Measurements from ENCODE around the gene OAS2. TPM values are rescaled to one million over a fixed set of nuclear protein-coding genes. Genes with fewer than 3 reads are reported as not detected.
A peak's percentile ranks its signal among the peaks of the same experiment; 100 is the strongest.

OAS2 gene
- total and polyA plus RNA-seq, 10 of the 15 experiments (the other 5 are each of a cell fraction or from before 2014, with no cell fraction given) = 32.4 to 290 (median 90.2) TPM

GRCh38 chr12:113058553-113058952 is 80.2 kb downstream of the OAS2 start:
- Histone ChIP-seq H3K9ac (ENCODE audit: control insufficient read depth, insufficient read depth, low read length) (no peak overlapping the region), H3K4me3 (peak overlapping the region; percentile 23; the same call in 1 of the 2 replicates), H3K4me2 (ENCODE audit: control insufficient read depth, insufficient read depth) (no peak overlapping the region), H3K27me3 (replicated peaks in 1 of 2; ENCODE audit: control insufficient read depth in 2 of 2, insufficient read depth in 2 of 2, low read length in 1 of 2) (peaks cover 1 to 9% of the 10 kb centered on the region in 2 experiments; a peak in 3 of 4 replicates), H3K9me3 (replicated peaks; ENCODE audit: control insufficient read depth, insufficient read depth, low read length) (no peaks in the 10 kb centered on the region), H3K27ac (ENCODE audit: control insufficient read depth, insufficient read depth) (no peak overlapping the region), H4K20me1 (ENCODE audit: control insufficient read depth, insufficient read depth) (peaks cover 3% of the 10 kb centered on the region; the same call in 1 of the 2 replicates), H3K4me1 (ENCODE audit: control insufficient read depth, insufficient read depth, low read length) (peaks cover 15% of the 10 kb centered on the region), H3K79me2 (ENCODE audit: control insufficient read depth, insufficient read depth, low read length) (peaks cover 11% of the 10 kb centered on the region), H2AFZ (ENCODE audit: control insufficient read depth, low read depth, low read length) (no peak overlapping the region), H3K36me3 (ENCODE audit: control insufficient read depth in 2 of 2, insufficient read depth in 2 of 2, low read length in 1 of 2) (no peaks in the 10 kb centered on the region)
- ATAC-seq (no peak), DNase-seq (ENCODE audit: low read depth, low spot score) (no peak), FAIRE-seq (no peak)
- ChIA-PET SMC1A (ENCODE audit: uncharacterized antibody, unreplicated experiment) (interaction anchor here (1.0 to 17.0 kb wide), 7 partner anchors 10 to 115 kb away, joined by 3 to 416 read pairs (median 4); partner anchors contain the start of gene CFAP73), POLR2A (interaction anchor here (0.6 to 2.7 kb wide), 2 partner anchors 11 to 27 kb away, joined by 3 to 16 read pairs; no protein-coding TSS in a partner anchor), RAD21 (ENCODE audit: unreplicated experiment) (interaction anchor here (0.6 to 9.1 kb wide), 7 partner anchors 9 to 115 kb away, joined by 3 to 84 read pairs (median 5); no protein-coding TSS in a partner anchor), CTCF (interaction anchor here (0.9 to 8.8 kb wide), 8 partner anchors 8 to 115 kb away, joined by 3 to 78 read pairs (median 5); partner anchors contain the start of gene OAS2)
- no TSS peak for BruUV-seq (replicated peaks)
- intact Hi-C loops (cut with micrococcal nuclease; ENCODE audit: unreplicated experiment) = no loop called here
- TF ChIP-seq ZNF217 (IDR thresholded peaks at IDR 0.05) (0 out of 2 replicates have a peak, but pooled peaks have one; percentile 62), SPI1 (IDR thresholded peaks at IDR 0.05; ENCODE audit: borderline replicate concordance, insufficient read depth, low read depth, low read length) (peak; percentile 74), SIX5 (IDR thresholded peaks at IDR 0.05; ENCODE audit: low read depth, low read length, severe bottlenecking) (no peak)
- 57% methylated on average over 1 of the region's 1 CpG for WGBS (ENCODE audit: insufficient coverage, insufficient replicate concordance, low lambda C conversion rate, missing lambda C conversion rate)
- in situ Hi-C loops (cut with MboI) = no loop called here

- TSS peak; percentile 67 for BruUV-seq (replicated peaks)
- ChIA-PET SMC1A (ENCODE audit: uncharacterized antibody, unreplicated experiment) (interaction anchor here (1.0 to 17.0 kb wide), 9 partner anchors 8 to 114 kb away, joined by 3 to 416 read pairs (median 4); partner anchors contain the start of gene CFAP73), POLR2A (interaction anchor here (2.7 to 3.3 kb wide), 2 partner anchors 10 to 30 kb away, joined by 16 to 18 read pairs; no protein-coding TSS in a partner anchor), CTCF (interaction anchor here (0.6 to 8.8 kb wide), 7 partner anchors 9 to 114 kb away, joined by 3 to 78 read pairs (median 5); partner anchors contain the start of gene OAS2), RAD21 (ENCODE audit: unreplicated experiment) (interaction anchor here (1.0 to 9.1 kb wide), 7 partner anchors 9 to 114 kb away, joined by 3 to 84 read pairs (median 4); no protein-coding TSS in a partner anchor)
- 49% methylated on average over 8 of the region's 8 CpGs for WGBS (ENCODE audit: insufficient coverage, insufficient replicate concordance, low lambda C conversion rate, missing lambda C conversion rate)
- Histone ChIP-seq H3K27ac (ENCODE audit: control insufficient read depth, insufficient read depth) (no peak overlapping the region), H3K36me3 (ENCODE audit: control insufficient read depth in 2 of 2, insufficient read depth in 2 of 2, low read length in 1 of 2) (no peaks in the 10 kb centered on the region), H3K9ac (ENCODE audit: control insufficient read depth, insufficient read depth, low read length) (no peak overlapping the region), H3K27me3 (replicated peaks in 1 of 2; ENCODE audit: control insufficient read depth in 2 of 2, insufficient read depth in 2 of 2, low read length in 1 of 2) (peaks cover 1 to 9% of the 10 kb centered on the region in 2 experiments; a peak in 3 of 4 replicates), H3K4me3 (peak overlapping the region; percentile 23; the same call in 1 of the 2 replicates), H3K4me2 (ENCODE audit: control insufficient read depth, insufficient read depth) (no peak overlapping the region), H4K20me1 (ENCODE audit: control insufficient read depth, insufficient read depth) (peaks cover 3% of the 10 kb centered on the region; the same call in 1 of the 2 replicates), H3K79me2 (ENCODE audit: control insufficient read depth, insufficient read depth, low read length) (peaks cover 11% of the 10 kb centered on the region), H3K9me3 (replicated peaks; ENCODE audit: control insufficient read depth, insufficient read depth, low read length) (no peaks in the 10 kb centered on the region), H3K4me1 (ENCODE audit: control insufficient read depth, insufficient read depth, low read length) (peaks cover 16% of the 10 kb centered on the region), H2AFZ (ENCODE audit: control insufficient read depth, low read depth, low read length) (no peak overlapping the region)
- DNase-seq (ENCODE audit: low read depth, low spot score) (no peak), FAIRE-seq (no peak), ATAC-seq (no peak)
- in situ Hi-C loops (cut with MboI) (no loop called here), intact Hi-C loops (cut with micrococcal nuclease; ENCODE audit: unreplicated experiment) (no loop called here)
- TF ChIP-seq JUND (IDR thresholded peaks at IDR 0.05; ENCODE audit: low read depth, low read length) (no peak), HDGF (IDR thresholded peaks at IDR 0.05) (peak; percentile 99), ATF3 (IDR thresholded peaks at IDR 0.05; ENCODE audit: borderline replicate concordance, extremely low read depth, low read depth, low read length) (no peak), MTA2 (IDR thresholded peaks at IDR 0.05; ENCODE audit: low read depth) (peak; percentile 18; the same call in 1 of the 2 replicates), PML (IDR thresholded peaks at IDR 0.05; ENCODE audit: low read length) (no peak), MLLT1 (IDR thresholded peaks at IDR 0.05) (peak; percentile 84), NBN (IDR thresholded peaks at IDR 0.05) (peak; percentile 67; the same call in 1 of the 2 replicates), ATF7 (IDR thresholded peaks at IDR 0.05; ENCODE audit: low read depth) (0 out of 2 replicates have a peak, but pooled peaks have one; percentile 12), NKRF (conservative IDR thresholded peaks at IDR 0.05) (no peak)
Measured at GRCh38 chr12:113059071-113059595, 80.8 kb downstream of the OAS2 start.
